Type B pancreatic cell (in vitro differentiated cells): ENCODE data around the gene USP46. TPM values are rescaled to one million over a fixed set of nuclear protein-coding genes. Genes with fewer than 3 reads are reported as not detected.

Source experiments
- DNase-seq: peaks from one replicate; pipeline ENCODE4 v3.0.0; 2021; ENCODE audit warnings: mixed read lengths; ENCODE audit not compliant: unreplicated experiment; ENCODE audit errors: extremely low spot score
- H3K27ac Mint-ChIP-seq: 2 replicates; pipeline ENCODE4 v1.8.0; 2021; ENCODE audit warnings: mild to moderate bottlenecking, mixed read lengths
- H3K27me3 Mint-ChIP-seq: 2 replicates; pipeline ENCODE4 v1.8.0; 2021; ENCODE audit warnings: mixed read lengths
- H3K36me3 Mint-ChIP-seq: 2 replicates; pipeline ENCODE4 v1.8.0; 2021; ENCODE audit warnings: mixed read lengths
- H3K4me1 Mint-ChIP-seq: one replicate; pipeline ENCODE4 v1.8.0; 2021; ENCODE audit warnings: mixed read lengths; ENCODE audit not compliant: unreplicated experiment
- H3K4me3 Mint-ChIP-seq: 2 replicates; pipeline ENCODE4 v1.8.0; 2021; ENCODE audit warnings: mild to moderate bottlenecking, mixed read lengths
- H3K9me3 Mint-ChIP-seq: 2 replicates; pipeline ENCODE4 v1.8.0; 2021; ENCODE audit warnings: mixed read lengths
- CTCF ChIP-seq: fragments of 200-600 bp; sonication (generic); conservative IDR thresholded peaks from 2 replicates; pipeline ENCODE4 v1.5.0; 2021; ENCODE audit warnings: antibody characterized with exemption, mild to moderate bottlenecking
- total RNA-seq: library from RNA; stranded (reverse); gene quantifications from 2 replicates; pipeline ENCODE4 v1.2.1, GENCODE V29; 2021; ENCODE audit warnings: low replicate concordance

USP46 gene
- total RNA-seq, 1 donor from 2014 or later: 53.5 TPM

- Mint-ChIP-seq H3K27me3 (no peaks in the 10 kb centered on the region), H3K9me3 (peaks cover 17% of the 10 kb centered on the region), H3K27ac (no peak overlapping the region), H3K36me3 (peaks cover 5% of the 10 kb centered on the region), H3K4me3 (no peak overlapping the region), H3K4me1 (no peaks in the 10 kb centered on the region)
- no peak for DNase-seq
- no peak for TF ChIP-seq CTCF
Measured at GRCh38 chr4:52693492-52693891, 34.4 kb upstream of the USP46 start.

- Mint-ChIP-seq H3K27ac (no peak overlapping the region), H3K36me3 (peaks cover 3% of the 10 kb centered on the region), H3K4me3 (no peak overlapping the region), H3K9me3 (peaks cover 14% of the 10 kb centered on the region), H3K27me3 (no peaks in the 10 kb centered on the region), H3K4me1 (no peaks in the 10 kb centered on the region)
- TF ChIP-seq CTCF: no peak
- DNase-seq: no peak
Measured at GRCh38 chr4:52689096-52689495, 30.0 kb upstream of the USP46 start.

- Mint-ChIP-seq H3K36me3 (no peaks in the 10 kb centered on the region), H3K9me3 (peaks cover 7% of the 10 kb centered on the region), H3K4me3 (no peak overlapping the region), H3K27ac (no peak overlapping the region), H3K4me1 (no peaks in the 10 kb centered on the region), H3K27me3 (no peaks in the 10 kb centered on the region)
- no peak for DNase-seq
- no peak for TF ChIP-seq CTCF
Measured at GRCh38 chr4:52687696-52688095, 28.6 kb upstream of the USP46 start.

- TF ChIP-seq CTCF: no peak
- no peak for DNase-seq
- no peak overlapping the region for H3K27ac Mint-ChIP-seq
- no peaks in the 10 kb centered on the region for H3K36me3 Mint-ChIP-seq
- H3K27me3 Mint-ChIP-seq: no peaks in the 10 kb centered on the region
- H3K4me1 Mint-ChIP-seq: no peaks in the 10 kb centered on the region
- H3K9me3 Mint-ChIP-seq: peaks cover 7% of the 10 kb centered on the region
- H3K4me3 Mint-ChIP-seq: no peak overlapping the region
Measured at GRCh38 chr4:52685316-52685715, 26.2 kb upstream of the USP46 start.

- Mint-ChIP-seq H3K4me3 (no peak overlapping the region), H3K27ac (no peak overlapping the region), H3K36me3 (no peaks in the 10 kb centered on the region), H3K4me1 (no peaks in the 10 kb centered on the region), H3K27me3 (no peaks in the 10 kb centered on the region), H3K9me3 (peaks cover 7% of the 10 kb centered on the region)
- TF ChIP-seq CTCF: no peak
- DNase-seq: no peak
Measured at GRCh38 chr4:52684896-52685295, 25.8 kb upstream of the USP46 start.

GRCh38 chr4:52680381-52680780 is 21.3 kb upstream of the USP46 start:
- Mint-ChIP-seq H3K36me3 (no peaks in the 10 kb centered on the region), H3K27ac (no peak overlapping the region), H3K4me1 (peaks cover 6% of the 10 kb centered on the region), H3K27me3 (no peaks in the 10 kb centered on the region), H3K4me3 (no peak overlapping the region), H3K9me3 (peaks cover 7% of the 10 kb centered on the region)
- no peak for DNase-seq
- TF ChIP-seq CTCF: no peak
